A673 (cell line): ENCODE measurements around the gene DPH3.

Experiments used
- CTCF ChIP-seq: fragments of 300-800, 200-600 bp; sonication (generic); conservative IDR thresholded peaks from 2 replicates; pipeline ENCODE4 v1.5.1; 2017; ENCODE audit warnings: low read depth, mild to moderate bottlenecking, antibody characterized with exemption, low read length, moderate library complexity, mixed read lengths
- EZH2 ChIP-seq: fragments of 200-600 bp; sonication (generic); IDR thresholded peaks from 2 replicates; pipeline ENCODE4 v1.6.1; 2017; ENCODE audit warnings: borderline replicate concordance, low read depth, mild to moderate bottlenecking, mixed read lengths, antibody characterized with exemption, low read length; ENCODE audit not compliant: poor library complexity, severe bottlenecking

GRCh38 chr3:16222547-16222946 is 42.2 kb downstream of the DPH3 start:
- TF ChIP-seq CTCF (no peak), EZH2 (no peak)
